Eye (tissue), 1 donor: ENCODE data around the gene ANGPT4.
A peak's percentile ranks its signal among the peaks of the same experiment; 100 is the strongest.

Experiments
- DNase-seq: peaks from one replicate; pipeline ENCODE4 v3.0.0-alpha.2; 2015

Gene ANGPT4

GRCh38 chr20:934186-934840 is 18.2 kb upstream of the ANGPT4 start:
- no peak for DNase-seq

GRCh38 chr20:933029-933428 is 16.9 kb upstream of the ANGPT4 start:
- no peak for DNase-seq

GRCh38 chr20:931401-931800 is 15.3 kb upstream of the ANGPT4 start:
- no peak for DNase-seq

GRCh38 chr20:926670-927069 is 10.5 kb upstream of the ANGPT4 start:
- DNase-seq = no peak

DNA sequence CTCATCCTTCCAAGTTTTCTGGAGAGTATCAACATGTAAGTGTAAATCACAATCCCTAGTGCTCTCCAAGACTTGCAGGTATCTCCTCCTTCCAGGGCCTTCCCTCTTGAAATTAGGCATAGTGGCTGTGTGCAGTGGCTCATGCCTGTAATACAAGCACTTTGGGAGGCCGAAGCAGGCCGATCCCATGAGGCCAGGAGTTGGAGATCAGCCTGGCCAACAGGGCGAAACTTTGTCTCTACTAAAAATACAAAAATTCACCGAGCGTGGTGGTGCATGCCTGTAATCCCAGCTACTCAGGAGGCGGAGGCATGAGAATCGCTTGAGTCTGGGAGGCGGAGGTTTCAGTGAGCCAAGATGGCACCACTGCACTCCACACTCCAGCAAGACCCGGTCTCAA is 9.4 kb upstream of the ANGPT4 start:
- no peak for DNase-seq

- no peak for DNase-seq
These were observed 8.5 kb upstream of the ANGPT4 start for GRCh38 chr20:924639-925038.

DNA sequence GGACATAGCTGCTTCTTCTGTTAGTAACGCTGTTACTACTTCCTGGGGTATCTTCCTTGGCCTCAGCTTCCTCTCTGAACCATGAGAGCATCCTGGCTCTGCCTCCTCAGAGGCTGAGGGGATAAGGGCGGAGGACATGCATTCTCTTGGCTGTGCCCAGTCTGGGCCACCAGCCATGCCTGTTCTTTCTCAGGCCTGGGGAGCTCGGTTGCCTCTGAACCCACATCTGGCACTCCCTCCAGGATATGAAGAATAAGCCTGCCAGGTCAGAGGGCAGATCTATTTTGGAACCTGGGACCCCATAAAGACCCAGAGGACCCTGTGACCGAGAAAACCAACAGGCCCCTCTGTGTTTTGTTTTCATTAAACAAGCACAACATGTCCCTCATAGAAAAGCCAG is 6.6 kb upstream of the ANGPT4 start:
- DNase-seq = no peak

DNA sequence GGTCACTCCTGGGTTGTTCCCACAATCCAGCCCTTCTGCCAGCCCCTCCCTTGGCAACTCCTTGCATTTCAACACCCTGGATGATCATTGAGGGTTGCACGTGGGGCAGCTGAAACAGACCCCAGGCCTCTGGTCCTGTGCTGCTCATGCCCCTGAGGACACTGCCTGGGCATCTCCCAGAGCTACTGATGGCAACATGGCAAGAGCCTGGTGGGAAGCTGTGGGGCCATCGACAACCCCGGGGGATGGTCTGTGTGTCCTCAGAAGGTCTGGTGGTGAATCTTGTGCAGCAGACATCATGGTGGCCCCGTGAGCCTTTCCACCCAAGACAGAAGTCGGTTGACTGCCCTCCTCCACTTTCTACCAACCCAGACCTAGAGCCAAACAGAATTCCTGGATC is 4.9 kb upstream of the ANGPT4 start:
- no peak for DNase-seq

- DNase-seq = no peak
These were observed 4.2 kb upstream of the ANGPT4 start for GRCh38 chr20:920311-920710.

DNA sequence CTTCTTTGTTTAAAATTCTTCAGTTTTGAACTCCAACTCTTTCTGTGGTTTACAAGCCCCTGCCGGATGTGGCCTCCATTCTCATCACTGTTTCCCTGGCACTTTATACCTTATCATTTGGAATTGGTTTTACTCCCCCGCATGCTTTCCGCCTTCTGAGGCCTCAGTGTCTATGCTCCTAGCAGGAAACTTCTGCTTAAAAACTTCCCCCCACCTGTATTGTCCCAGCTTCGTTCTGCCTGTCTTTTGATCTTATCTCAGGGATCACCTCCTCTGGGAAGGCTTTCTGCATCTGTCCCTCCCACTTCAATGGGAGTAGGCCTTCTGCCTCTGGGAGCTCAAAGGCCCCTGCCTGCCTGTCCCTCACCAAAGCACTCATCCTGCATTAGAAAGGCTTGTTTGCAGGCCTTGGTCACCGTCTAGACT is 3.4 kb upstream of the ANGPT4 start:
- no peak for DNase-seq

DNA sequence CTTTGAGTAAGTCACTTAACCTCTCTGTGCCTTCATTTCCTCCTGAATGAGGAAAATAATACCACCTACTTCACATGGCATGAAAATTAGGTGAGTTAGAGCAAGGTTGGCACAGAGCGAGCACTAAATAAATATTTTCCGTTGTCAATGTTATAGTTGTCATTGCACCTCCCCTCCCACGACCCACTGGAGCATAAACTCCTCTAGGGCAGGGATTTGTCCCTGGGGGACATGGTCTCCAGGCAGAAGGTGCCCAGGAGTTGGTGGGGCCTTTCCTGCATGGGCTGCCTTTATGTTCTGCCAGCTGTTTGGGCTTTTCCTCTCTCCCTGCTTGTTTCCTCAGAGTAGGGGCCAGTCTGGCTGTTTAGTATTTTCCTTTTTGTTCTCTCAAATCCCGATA is 1.3 kb upstream of the ANGPT4 start:
- no peak for DNase-seq

DNA sequence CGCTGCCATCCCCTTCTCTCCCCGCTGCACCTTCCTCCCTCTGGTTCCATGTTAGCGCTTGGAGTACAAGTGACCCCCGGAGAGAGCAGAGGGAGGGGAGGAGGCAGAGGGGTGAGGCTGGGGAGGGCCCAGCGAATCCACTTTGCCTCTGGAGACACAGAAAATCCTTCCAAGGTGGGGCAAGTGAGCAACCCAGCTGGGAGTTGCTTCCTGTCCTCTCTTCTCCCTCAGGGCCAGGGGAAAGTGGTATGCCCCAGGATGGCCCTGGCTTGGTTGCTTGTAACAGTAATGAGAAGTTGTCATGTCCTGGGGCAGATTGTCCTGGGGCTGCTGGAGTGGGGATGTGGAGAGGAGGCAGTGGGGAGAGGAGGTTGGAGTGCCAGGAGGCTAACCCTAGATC is 691 bp upstream of the ANGPT4 start:
- no peak for DNase-seq

GRCh38 chr20:914727-915498 is 1.2 kb downstream of the ANGPT4 start:
- no peak for DNase-seq

GRCh38 chr20:913306-913849 is 2.8 kb downstream of the ANGPT4 start:
- DNase-seq = no peak

DNA sequence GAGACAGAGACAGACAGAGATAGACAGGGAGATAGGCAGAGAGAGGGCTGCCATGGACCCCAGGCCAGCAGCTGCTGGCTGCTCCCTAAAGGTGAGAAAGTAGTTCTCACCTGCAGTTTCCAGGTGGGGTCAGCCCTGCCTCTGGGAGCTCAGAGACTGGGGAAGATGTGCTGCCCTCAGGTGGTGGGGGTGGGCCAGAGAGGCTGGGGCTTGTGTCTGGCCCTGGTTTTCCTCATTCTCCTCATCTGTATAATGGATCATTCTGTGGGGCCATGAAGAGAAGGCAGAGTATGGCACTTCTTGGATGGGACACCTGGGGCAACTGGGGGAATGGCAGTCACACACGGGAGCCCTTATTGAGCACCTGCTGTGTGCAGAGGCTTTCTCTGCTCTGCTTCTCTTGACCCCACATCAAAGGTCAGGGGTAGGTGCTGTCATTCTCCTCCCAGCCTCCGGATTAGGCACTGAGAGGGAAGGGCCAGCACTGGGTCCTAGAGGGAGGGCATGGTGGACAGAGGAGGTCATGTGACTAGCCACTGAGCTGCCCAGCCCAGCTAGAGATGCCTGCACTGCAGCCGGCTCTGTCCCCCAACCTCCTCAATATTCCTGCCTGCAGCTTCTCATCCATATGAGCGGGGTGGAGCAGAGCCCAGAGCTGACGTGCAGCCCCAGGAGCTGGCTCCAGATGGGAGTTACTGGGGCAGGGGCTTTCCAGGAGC is 4.1 kb downstream of the ANGPT4 start:
- no peak for DNase-seq

- peak; percentile 38 for DNase-seq
These were observed 5.0 kb downstream of the ANGPT4 start for GRCh38 chr20:910870-911770.

GRCh38 chr20:910132-910869 is 5.8 kb downstream of the ANGPT4 start:
- no peak for DNase-seq

GRCh38 chr20:909641-910040 is 6.5 kb downstream of the ANGPT4 start:
- no peak for DNase-seq

DNA sequence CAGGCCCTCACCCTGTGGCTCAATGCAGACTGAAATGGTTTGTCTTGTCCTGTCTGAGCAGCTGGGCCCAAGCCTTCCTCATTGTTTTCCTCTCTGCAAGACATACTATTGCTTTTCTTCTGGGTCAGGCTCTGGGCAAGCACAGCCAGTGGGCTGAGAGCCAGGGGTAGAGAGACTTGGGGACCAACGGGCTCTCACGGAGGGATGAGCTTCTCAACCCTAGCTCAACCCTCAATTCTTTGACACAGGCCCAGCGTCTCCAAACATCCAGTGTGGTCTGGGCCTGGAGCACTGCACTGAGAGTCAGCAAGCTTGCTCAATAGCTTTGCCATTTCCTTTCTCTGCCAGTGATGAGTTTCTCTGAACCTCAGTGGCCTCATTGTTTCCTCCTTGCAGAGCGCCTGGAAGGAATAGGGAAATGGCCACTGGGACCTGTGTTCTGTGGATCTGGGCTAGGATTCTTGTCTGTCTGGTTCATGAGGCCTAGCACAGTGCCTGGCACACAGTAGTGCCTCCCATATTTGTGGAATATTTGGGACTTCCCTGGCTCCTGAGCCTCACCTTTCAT is 9.3 kb downstream of the ANGPT4 start:
- DNase-seq = no peak

GRCh38 chr20:906001-906520 is 10.1 kb downstream of the ANGPT4 start:
- DNase-seq = no peak

- DNase-seq = no peak
These were observed 10.7 kb downstream of the ANGPT4 start for GRCh38 chr20:905396-905961.
